DND-41 (cell line): Measurements from ENCODE around the gene STK4.

Experiments
- CTCF ChIP-seq: IDR thresholded peaks from 2 replicates; pipeline ENCODE4 v1.5.1; 2012; ENCODE audit warnings: borderline replicate concordance, low read length, moderate library complexity, mild to moderate bottlenecking; ENCODE audit not compliant: poor library complexity, severe bottlenecking; ENCODE audit errors: extremely low read depth
- EZH2 ChIP-seq: IDR thresholded peaks from 3 replicates; pipeline ENCODE4 v1.6.1; 2012; ENCODE audit warnings: borderline replicate concordance, low read depth, mild to moderate bottlenecking, moderate library complexity, low read length, inconsistent platforms; ENCODE audit not compliant: severe bottlenecking

GRCh38 chr20:45042978-45043377, 76.7 kb downstream of the STK4 start:
- TF ChIP-seq CTCF (no peak), EZH2 (no peak)
